HG03159 (cell line): ENCODE measurements around the gene MED25.

Experiments
- ATAC-seq: cut with Tn5 transposase; IDR thresholded peaks from one replicate; pipeline ENCODE4 v1.9.1; 2021; ENCODE audit warnings: mild to moderate bottlenecking, moderate library complexity; ENCODE audit not compliant: unreplicated experiment

Gene MED25

DNA sequence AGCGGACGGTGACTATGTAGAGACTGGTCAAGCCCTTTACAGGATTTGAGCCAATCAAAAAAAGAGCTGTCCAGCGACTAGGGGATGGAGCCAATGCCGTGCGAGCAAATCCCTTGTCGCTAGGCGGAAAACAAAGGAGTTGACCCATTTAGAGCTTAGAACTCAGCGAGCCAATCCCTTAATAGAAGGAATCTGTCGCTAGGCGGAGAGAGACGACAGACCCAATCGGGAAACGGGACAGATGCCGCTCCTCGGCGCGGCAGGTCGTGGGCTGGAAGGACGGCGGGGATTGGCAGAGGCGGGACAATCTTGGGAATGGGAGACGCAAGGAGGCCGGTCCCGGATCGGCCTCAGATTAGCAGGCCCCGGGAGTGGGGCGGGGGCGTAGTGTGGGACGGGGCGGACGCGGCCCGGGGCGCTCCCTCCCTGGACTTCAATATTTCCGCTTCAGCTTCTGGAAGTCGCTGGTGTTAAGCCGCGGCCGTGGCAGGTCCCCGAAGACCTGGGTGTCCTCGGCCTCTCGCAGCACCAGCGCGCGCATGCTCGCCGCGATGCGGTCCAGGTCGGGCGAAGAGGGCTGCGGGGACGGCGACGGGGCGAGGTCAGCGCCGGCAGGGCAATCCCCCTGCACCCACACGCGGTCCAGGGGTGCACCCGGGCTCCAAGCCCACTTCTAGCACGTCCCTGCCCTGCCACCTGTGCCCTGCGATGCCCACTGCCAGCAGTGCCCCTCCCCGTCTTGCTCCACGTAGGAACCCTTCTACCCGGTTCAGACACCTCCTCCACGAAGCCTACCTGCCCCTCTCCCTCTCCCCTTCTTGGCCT is 51.6 kb downstream of the MED25 start:
- peak; percentile 66 for ATAC-seq

GRCh38 chr19:49870309-49870901 is 52.3 kb downstream of the MED25 start:
- ATAC-seq = no peak

- ATAC-seq = no peak
These were observed 53.4 kb downstream of the MED25 start for GRCh38 chr19:49871349-49871985.

DNA sequence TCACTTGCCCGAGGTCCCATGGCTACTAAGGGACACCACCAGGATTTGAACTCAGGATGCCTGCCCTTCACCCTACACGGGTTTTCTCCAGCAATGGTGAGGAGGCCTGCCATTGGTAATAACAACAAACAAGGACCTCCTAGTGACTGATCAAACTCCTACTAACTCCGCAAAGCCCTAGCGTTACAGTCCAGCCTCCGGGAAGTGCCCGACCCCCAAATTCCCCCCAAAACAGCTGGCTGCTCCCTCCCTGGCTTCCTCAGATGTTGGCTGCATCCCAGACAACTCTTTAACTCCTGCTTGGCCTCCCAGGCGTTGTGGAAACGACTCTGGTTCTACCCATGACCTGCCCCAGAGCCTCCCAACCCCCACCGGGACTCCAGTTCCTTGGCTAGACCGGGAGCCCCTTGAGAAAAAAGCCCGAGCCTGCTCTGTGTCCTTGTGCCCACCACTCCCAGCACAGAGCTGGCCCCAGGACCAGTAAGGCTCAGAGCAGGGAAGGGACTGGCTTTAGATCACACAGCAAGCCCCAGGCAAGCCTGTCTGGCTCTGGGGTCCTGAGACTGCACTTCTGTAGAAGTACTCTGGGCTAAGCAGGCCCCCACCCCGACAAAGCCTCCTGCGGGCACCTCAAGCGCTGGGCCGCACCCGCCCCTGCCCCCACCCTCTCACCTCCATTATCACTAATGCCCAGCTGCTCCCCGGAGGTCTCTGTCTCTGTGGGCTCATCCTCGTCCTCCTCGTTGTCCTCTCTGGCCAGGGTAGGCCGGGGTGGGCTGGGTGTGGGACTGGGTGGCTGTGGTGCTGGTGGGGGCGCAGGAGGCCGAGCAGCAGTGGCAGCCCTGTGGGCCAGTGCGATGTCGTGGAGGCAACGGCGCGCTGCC is 54.4 kb downstream of the MED25 start:
- no peak for ATAC-seq

GRCh38 chr19:49873129-49873521 is 55.0 kb downstream of the MED25 start:
- ATAC-seq = no peak

DNA sequence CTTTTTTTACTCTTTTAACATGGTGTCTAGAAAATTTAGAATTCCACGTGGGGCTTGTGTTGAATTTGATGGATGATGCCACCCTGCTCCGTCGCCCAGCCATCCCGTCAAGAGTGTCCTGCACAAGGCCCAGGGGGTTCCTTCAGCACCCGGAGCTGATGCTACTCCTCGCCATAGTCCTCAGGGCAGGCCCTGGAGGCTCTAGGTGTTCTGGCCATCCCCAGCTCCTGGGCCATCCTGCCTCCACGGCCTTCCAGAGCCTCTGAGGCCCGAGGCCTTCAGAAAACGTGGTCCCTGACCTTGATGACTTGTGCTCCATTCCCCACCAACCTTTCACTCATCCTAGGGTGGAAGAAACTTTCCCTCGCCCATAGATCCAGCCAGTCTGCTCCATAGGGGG is 55.7 kb downstream of the MED25 start:
- no peak for ATAC-seq

DNA sequence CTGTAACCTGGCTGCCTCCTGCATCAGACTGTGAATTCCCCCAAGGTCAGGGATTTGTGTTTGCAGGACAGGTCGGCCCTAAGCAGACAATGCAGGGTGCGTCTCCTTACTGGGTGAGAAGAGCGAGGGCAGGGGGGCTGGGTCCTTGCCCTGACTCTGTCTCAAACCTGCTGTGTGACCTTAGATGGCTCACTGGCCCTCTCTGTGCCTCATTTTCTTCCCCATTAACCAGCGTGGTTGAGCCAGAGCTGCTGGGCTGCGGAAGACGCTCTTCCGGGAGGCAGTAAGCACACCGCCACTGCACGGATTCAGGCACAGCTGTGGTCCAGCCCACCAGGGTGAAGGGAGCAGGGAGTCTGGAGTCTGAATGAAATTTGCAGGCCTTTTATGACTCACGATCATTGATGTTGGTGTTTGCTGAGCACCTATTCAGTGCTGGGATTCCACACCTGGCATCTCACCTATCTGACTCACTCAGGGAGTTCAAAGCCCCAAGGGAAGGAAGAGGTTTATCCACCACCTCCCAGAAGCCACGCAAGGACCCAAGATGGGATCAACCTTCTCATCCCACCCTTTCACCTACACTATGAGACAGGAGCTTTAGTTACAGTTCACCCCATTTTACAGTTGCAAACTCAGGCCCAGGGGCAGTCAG is 56.5 kb downstream of the MED25 start:
- ATAC-seq = no peak

- ATAC-seq = no peak
These were observed 57.1 kb downstream of the MED25 start for GRCh38 chr19:49875177-49875576.

- no peak for ATAC-seq
These were observed 57.9 kb downstream of the MED25 start for GRCh38 chr19:49875857-49876421.

- ATAC-seq = peak; percentile 43
These were observed 58.4 kb downstream of the MED25 start for GRCh38 chr19:49876422-49877019.

- ATAC-seq = peak; percentile 60
These were observed 59.2 kb downstream of the MED25 start, which contains the start of the genes AKT1S1 and TBC1D17 for GRCh38 chr19:49877020-49877878. AKT1S1 (minus strand) TSS chr19:49877355; CDS start chr19:49873295, 4,060 bp downstream. TBC1D17 (plus strand) TSS chr19:49877702; CDS start chr19:49877724, 22 bp downstream.

- peak; percentile 39 for ATAC-seq
These were observed 60.0 kb downstream of the MED25 start for GRCh38 chr19:49877879-49878743.

- no peak for ATAC-seq
These were observed 60.6 kb downstream of the MED25 start for GRCh38 chr19:49878744-49879070.

- ATAC-seq = no peak
These were observed 61.3 kb downstream of the MED25 start for GRCh38 chr19:49879243-49879963.

DNA sequence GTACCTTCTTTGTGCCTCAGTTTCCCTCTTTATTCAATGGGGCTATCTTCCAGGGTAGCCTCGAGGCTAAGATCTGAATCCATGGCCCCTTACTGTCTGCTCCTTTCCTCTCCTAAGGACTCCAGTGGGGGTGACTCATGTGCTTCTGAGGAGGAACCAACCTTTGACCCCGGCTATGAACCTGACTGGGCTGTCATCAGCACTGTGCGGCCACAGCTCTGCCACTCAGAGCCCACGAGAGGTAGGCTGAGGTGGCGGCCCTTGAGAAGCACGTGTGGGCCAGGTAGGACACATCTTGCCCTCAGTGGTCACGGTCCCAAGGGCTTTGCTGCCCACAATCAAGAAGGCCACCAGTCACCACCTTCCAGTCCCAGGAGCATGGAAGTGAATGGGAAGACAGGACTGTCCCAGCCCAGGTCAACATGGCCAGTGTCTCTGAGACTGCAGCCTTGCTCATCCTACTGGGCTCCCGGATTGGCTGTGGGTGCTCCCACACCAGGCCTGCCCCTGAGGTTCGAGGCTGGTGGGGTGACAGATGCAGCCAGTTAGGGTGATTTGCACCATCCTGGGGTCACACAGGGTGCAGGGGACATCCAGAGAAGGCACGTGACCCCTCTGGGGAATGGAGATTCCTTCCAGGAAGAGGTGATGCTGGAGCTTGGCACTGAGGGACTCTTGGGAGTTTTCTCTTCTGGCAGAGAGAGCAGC is 62.2 kb downstream of the MED25 start:
- ATAC-seq = no peak

DNA sequence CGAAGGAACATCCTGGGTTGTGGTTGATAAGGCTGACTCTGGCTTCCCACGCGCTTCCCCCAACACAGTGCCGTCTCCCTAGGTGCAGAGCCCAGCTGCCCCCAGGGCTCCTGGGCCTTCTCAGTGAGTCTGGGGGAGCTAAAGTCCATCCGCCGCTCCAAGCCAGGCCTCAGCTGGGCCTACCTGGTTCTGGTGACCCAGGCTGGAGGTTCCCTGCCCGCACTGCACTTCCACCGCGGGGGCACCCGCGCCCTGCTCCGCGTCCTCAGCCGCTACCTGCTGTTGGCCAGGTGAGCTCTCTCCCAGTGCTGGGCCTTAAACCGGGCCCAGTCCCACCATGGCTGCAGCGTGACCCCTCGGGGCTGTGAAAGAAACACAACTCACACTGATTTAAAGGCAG is 63.1 kb downstream of the MED25 start:
- no peak for ATAC-seq
